IPS-11a (cell line): Measurements from ENCODE around the gene DNAI7.

Source experiments
- H3K4me3 ChIP-seq: one replicate; pipeline ENCODE4 v1.5.1; 2013; ENCODE audit warnings: low read depth, low read length, control low read depth

Gene DNAI7

DNA sequence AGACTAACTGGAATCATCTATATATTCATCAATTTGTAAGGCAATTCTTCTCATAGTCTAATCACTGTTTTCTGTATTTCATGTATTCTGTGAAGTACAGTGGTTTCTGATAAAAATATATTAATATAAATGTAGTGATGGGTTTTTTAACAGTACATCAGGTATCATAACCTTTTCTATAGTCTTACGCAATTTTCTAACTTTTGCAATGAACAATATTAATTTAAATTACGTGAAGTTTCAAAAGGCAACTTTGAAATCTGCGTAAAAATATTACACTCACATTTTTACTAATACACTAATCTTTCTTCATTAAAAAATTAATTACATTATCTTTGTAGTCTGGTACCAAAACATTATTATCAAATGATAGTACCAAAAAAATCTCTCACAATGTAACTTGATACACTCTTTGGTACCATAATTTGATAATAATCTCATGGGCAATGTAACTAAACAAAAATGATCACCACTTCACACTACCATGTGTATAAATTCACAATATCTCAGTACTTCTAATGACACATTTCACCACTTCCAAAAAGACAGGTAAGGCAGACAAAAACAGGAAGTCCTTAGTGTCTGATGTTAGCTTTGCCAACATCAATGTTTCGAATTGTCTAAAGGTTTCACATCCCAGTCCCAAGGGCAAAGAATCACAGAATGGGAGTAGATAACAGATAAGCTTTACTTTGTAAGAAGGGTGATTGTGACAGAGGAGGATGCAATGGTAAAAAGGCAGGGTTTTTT lies 8.7 kb downstream of the DNAI7 start:
- no peak overlapping the region for H3K4me3 ChIP-seq

DNA sequence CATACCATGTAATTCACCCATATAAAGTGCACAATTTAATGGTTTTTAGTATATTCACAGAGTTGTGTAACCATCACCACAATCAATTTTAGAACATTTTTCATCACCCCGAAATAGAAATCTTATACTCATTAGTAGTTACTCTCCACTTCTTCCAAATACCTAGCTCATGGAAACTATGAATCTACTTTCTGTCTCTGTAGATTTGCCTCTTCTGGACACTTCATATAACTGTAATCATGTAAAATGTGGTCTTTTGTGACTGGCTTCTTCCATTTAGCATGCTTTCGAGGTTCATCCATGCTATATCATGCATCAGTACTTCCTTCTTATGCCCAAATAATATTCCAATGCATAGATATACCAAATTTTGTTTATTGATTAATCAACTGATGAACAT lies 10.8 kb downstream of the DNAI7 start:
- H3K4me3 ChIP-seq, result no peak overlapping the region

DNA sequence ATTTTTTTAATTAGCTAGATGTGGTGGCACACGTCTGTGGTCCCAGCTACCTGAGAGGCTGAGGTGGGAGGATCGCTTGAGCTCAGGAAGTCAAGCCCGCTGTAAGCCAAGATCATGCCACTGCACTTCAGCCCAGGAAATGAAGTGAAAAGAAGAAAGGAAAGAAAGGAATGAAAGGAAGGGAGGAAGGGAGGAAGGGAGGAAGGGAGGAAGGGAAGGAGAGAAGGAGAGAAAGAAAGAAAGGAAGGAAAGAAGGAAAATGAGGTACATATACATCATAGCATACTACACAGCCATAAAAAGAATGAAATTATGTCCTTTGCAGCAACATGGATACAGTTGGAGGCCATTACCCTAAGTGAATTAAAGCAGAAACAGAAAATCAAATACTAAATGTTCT lies 12.2 kb downstream of the DNAI7 start:
- no peak overlapping the region for H3K4me3 ChIP-seq

DNA sequence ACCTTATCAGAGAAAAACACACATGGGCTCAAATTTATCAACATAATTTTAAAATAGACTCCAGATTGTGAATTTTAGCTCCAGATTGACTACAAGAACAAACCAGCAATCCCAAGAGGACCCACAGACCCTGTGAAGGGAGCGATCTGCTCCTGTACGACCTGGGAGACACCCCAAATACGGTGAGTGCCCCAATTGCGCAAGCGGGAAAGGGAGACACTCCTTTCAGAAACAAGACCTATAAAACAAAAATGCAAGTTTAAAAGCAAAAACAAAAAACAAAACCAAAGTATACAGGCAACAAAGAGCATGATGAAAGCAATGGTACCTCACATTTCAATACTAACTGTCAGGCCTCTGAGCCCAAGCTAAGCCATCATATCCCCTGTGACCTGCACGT lies 32.1 kb downstream of the DNAI7 start:
- no peak overlapping the region for H3K4me3 ChIP-seq

DNA sequence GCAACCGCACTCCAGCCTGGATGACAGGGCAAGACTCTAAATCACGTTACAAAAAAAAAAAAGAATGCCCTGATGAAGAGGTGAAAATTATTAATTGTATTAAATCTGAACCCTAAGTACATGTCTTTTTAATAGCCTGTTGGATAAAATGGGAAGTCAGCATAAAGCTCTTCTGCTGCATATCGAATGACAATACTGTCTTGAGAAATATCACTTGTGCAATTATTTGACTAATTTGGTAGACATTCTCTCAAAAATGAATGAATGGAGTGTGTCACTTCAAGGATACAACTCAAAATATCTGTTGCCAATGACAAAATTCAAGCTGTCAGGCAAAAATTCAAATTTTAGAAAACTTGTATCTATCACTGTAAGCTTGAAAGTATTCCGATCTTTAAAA lies 38.9 kb downstream of the DNAI7 start:
- no peak overlapping the region for H3K4me3 ChIP-seq

DNA sequence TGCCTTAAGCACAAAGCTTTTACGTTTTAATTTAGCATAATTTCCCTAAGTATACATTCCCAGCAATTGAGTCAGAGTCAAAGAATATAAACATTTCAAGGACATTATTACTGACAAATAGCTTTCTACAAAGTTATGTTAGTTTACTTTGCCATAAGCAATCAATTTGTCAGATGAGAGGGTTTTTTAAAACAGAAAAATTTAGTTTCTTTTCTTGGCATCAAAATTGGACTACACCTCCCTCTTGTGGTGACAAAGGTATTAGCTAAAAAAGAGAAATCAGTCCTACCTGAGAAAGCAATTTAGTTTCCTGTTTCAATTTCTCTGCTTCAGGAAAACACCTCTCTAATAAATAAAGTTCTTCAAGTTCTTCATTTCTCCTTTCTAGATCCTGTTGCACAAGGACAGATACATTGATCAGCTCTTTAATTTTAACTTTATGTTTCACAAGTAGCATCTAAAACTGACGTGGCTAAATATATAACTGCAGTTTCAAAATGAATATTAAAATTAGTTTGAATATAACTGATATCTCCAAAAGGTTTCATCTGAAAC lies 39.9 kb downstream of the DNAI7 start:
- no peak overlapping the region for H3K4me3 ChIP-seq

DNA sequence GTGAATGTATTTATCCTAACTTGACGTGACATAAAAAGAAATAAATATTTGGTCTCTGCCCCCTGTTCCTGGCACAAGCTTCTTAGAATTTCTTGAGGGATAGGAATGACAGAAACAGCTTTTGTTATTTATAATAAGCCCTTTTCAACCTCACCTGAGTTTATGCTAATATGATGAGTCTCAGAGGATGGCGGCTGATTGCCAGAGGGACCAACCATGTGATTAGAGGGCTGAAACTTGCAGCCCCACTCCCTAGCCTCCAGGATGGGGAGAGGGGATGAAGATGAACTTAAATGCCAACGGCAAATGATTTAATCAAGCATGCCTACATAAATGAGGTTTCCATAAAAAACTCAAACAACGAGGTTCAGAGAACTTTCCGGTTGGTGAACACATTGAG lies 42.9 kb downstream of the DNAI7 start:
- H3K4me3 ChIP-seq, result no peak overlapping the region

DNA sequence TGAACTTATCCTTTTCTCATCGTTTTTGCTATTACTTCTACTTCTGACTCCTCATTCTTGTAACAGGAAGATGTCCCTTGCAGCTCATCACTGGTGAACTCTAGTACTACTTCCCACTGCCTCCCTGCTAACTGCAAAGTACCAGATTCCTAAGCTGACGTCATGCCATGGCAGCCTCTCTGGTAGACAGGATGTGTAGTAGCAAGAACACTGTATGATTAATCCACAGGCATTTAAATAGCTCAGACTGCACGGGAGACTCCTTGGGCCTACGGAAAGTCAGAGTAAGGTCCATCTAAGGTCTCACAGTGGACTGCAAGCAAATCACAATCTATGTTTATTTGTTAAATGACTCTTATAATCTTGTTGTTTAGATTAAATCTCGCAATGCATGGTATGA lies 43.5 kb downstream of the DNAI7 start:
- no peak overlapping the region for H3K4me3 ChIP-seq

DNA sequence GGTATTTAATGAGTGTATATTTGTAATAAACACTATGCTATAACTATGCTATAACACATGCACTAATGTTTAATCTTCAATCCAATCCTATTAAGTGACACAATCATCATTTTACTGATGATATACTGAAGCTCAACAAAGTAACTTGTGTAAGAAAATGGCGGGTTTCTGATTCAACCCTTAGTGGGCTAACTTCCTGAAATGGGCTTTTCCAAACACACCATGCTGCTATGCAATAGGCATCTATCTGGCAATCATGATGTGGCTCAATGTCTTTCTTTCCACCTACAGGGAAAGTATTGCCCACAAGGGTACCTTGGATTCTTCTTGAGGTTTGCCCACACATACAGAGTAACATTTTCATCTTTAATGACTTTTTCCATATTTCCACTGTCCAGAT lies 48.3 kb downstream of the DNAI7 start:
- H3K4me3 ChIP-seq, result no peak overlapping the region

DNA sequence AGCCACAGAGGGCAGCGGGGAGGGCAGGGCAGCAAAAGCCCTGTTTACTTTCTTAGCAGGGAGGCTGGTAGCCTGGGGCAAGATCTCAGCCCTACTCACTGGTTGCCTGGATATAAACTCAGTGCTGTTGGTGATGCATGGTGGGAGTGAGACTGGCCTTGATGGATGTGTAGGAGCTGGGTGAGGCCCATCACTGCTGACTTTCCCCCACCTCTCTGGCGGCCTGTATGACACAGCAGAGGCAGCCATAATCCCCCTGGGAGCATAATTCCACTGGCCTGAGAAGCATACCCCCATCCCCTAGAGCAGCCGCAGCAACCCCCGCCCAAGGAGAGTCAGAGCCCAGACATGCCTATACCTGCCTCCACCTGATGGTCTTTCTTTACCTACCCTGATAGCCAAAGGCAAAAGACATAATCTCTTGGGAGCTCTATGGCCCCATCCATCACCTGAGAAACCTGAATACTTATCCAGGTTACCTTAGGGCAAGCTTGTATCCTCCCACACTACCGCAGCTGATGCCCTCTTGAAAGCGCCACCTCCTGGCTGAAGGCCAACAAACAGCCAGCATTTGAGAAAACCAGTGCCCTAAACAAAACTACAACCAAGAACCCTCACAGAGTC lies 59.3 kb downstream of the DNAI7 start:
- H3K4me3 ChIP-seq, result no peak overlapping the region

DNA sequence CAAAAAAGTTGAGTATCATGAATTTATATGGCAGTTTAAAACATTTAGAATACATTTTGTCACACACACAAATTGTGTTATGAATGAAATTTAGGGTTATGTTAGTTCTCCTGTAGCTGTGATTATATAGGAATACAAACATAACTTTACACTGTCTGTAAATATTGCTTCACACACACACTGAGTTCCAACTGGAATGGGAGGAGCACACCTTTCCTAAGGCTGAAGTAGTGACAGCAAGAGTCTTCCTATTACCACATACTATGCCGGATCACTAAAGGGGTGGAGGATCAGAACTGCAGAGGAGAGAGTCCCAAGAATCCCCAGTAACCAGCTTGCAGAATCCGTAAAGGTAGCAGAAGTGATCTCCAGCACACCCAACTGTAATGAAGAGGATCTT lies 63.7 kb downstream of the DNAI7 start:
- no peak overlapping the region for H3K4me3 ChIP-seq

DNA sequence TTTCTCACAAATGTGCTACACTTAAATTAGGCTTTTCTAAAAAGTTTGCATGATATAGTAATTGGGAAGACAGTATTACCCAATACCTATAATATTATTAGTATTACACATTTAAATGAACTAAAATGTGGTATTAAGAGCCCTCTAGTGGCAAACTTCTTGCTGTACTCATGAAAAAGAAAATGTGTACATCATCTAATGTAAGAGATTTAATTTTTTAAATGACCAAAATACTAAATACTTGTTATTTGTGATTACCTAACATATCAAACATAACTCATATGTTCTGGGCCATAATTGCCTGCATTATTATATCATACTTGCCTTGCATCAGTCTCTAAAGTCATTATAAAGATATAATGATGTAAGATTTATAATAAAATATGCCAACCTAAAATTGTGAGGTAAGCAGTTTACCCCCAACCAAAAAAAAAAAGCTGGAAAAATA lies 64.2 kb downstream of the DNAI7 start:
- no peak overlapping the region for H3K4me3 ChIP-seq

DNA sequence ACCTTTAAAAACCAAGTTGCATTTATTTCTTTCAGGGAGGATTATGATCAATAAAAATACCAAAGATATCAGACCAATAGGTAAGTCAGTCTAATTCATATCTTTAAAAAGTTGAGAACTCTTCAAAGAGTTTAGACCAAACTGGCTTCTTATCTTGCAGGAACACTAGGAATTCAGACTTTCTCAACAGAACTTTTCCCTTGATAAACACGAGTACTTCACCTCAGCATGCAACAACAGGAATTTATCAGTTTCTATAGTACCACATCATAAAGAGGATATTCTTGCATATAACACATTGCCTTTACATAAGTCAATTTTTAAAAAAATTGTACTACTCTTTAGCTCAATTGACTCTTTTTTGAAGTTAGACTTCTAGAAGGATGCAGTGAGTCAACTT lies 68.2 kb downstream of the DNAI7 start:
- no peak overlapping the region for H3K4me3 ChIP-seq

DNA sequence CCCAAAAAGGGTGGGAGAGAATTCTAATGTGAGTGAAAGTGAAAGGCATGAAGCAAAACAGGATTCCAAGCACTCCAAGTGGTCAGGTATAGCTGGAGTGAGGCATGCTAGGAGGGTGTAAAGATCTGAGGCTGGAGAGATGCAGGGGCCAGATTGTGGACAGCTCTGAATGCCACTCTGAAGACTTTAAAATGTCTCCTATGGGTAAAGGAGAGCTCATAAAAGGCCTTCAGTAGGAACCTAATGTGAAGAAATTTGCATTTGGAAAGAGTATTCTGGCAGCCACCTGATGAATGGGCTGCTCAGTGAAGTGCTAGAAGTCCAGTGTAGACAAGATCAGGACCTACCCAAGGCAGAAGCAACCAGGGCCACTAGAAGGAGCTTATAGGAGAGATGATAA lies 68.9 kb downstream of the DNAI7 start:
- H3K4me3 ChIP-seq, result no peak overlapping the region

DNA sequence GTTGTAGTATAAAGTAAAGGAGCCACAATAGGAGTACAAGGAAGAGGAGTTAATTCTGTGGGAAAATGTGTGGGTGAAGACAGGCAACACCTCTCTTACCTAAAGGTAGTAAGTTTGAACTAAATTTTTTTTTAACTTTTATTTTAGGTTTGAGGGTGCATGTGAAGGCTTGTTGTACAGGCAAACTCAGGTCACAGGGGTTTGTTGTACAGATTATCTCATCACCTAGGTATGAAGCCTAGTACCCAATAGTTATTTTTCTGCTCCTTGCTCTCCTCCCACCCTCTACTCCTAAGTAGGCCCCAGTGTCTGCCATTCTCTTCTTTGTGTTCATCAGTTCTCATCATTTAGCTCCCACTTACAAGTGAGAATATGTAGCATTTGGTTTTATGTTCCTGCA lies 70.5 kb downstream of the DNAI7 start:
- H3K4me3 ChIP-seq, result no peak overlapping the region

DNA sequence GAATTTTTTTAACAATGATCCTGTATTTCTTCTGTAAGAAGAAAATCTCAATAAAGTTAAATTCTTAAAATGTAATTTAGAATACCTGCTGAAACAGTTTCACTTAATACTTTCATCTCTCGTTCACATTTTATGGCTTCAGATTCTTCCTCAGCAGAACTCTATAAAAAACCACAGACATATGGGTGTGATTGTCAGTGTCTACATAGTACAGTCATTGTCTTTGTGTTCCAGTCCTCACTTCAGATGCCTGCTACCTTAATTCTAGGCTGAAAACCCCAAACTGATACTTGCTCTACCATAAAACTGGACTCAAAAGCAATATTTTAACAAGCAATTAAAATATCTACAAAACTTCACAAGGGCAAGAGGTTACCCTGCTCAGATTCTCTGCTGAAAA lies 71.8 kb downstream of the DNAI7 start:
- H3K4me3 ChIP-seq, result no peak overlapping the region

DNA sequence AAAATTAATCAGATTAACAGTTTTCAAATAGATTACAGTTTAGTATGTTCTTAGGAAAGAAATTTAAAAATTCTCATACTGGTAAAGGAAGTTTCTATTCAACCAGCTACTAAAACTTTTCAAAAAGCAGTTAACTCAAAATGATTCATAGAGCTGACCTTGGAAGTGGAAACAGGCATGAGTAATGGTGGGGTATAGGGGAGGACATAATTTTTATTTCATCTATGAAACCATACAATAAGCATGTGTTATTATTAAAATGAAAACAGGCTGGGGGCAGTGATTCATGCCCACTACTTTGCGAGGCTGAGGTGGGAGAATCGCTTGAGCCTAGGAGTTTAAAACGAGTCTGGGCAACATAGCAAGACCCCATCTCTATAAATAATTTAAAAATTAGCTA lies 73.0 kb downstream of the DNAI7 start:
- no peak overlapping the region for H3K4me3 ChIP-seq

DNA sequence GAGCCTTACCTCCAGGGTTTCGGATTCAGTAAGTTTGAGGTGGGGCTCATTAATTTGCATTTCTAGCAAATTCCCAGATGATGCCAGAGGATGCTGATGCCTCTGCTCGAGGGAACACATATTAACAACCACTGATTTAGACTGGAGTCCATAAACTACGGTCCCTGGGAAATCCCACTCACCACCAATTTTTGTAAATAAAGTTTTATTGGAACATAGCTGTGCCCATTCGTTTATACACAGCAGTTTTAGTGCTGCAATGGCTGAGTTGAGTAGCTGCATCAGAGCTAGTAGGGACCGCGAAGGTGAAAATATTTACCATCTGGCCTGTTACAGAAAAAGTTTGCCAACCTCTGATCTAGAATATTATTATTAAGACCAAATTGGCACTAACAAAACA lies 73.8 kb downstream of the DNAI7 start:
- H3K4me3 ChIP-seq, result no peak overlapping the region

DNA sequence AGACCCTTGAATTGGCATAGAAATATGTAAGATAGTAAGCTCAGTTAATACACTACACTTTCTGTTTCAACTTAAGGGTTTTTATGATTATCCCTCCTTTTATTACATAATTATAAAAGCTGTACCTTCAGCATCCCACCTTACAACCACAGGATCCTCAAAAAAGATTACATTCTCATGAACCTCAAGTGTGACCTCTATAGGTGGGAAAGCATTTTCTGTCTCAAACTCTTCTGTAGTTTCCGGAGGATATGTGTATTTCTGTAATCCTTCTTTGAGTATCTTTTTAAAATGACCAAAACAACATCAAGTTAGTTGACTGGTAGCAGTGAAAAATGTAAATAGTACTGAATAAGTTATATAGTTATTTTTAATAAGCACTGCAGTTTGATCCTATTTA lies 75.9 kb downstream of the DNAI7 start:
- H3K4me3 ChIP-seq, result no peak overlapping the region

DNA sequence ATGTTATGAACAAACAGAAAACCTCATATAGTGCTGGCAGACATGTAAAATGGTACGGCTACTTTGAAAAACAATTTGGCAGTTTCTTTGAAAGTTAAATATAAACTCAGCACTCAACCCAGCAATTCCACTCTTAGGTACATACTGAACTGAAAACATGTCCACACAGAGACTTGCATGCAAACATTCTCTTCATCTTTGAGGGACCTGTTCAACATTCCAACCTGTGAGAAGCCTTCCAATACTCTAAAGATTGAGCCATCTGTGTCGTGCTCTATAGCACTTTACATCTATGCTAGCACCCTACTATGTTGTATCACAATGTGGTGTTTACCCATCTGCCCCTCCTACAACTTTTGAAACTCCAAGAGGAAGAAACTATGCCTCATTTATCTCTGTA lies 79.3 kb downstream of the DNAI7 start:
- H3K4me3 ChIP-seq, result no peak overlapping the region

DNA sequence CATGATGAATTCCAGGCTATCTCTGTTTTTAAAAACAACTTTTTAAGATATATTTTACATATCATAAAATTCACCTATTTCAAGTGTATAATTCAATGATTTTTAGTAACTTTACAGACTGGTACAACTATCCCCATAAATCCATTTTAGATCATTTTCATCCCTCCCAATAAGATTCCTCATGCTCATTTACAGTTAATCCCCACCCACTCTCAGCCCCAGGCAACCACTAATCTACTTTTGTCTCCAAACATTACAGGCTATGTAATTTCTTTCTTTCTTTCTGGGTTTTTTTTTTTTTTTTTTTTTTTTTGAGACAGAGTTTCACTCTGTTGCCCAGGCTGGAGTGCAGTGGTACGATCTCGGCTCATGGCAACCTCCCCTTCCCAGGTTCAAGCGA lies 81.3 kb downstream of the DNAI7 start:
- H3K4me3 ChIP-seq, result no peak overlapping the region

DNA sequence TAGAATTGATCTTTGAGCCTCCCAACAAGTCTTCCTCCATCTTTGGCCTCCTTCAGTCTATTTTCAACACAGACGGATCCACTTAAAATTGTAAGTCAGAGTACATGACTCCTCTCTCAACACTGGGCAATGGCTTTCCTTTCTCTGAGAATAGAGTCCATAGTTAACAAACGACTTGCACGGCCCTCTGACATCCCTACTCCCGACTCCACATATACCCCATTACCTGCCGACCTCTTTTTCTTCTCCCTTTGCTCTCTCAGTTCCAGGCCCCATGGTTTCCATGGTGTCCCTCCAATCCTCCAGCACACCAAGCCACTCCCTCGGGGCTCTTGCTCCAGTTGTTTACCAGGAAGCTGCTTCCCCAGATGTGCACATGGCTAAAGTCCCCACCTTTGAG lies 84.7 kb downstream of the DNAI7 start:
- H3K4me3 ChIP-seq, result no peak overlapping the region

DNA sequence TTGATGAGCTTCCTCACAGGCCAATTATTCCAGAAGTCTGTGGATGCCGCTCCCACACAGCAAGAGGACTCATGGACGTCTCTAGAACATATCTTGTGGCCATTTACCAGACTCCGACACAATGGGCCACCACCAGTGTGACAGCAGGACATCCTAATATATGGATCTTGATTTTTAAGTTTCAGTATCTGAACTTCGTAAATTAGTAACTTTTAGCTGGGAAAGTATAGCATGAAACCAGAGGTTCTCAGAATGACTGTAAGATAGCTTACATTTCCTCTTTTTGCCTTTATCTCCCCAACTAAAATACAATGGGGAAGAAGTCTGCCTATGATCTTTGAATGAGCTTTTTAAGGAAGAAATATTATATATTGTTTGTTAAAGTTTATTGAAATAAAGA lies 87.0 kb downstream of the DNAI7 start:
- H3K4me3 ChIP-seq, result no peak overlapping the region
